A673 (cell line): ENCODE data around the gene RAD21L1. TPM values are rescaled to one million over a fixed set of nuclear protein-coding genes. Genes with fewer than 3 reads are reported as not detected.

Experiments
- BruUV-seq: library from RNA; stranded (reverse); fragments of 400-500 nt; replicated peaks from 2 replicates; lab custom pipeline; 2021; lab: Mats Ljungman, UMichigan
- CTCF ChIA-PET: fragments of 300-600 bp; sonication (Branson Sonifier 250); formaldehyde crosslinking; loops from one replicate; lab custom pipeline; 2022; ENCODE audit warnings: antibody characterized with exemption; lab: Charles Lee
- POLR2A ChIA-PET: fragments of 300-600 bp; sonication (Branson Sonifier 250); formaldehyde crosslinking; loops from one replicate; lab custom pipeline; 2022; ENCODE audit warnings: antibody characterized with exemption; ENCODE audit not compliant: low non-redundant PET; lab: Charles Lee
- DNase-seq: peaks from one replicate; pipeline ENCODE4 v3.0.0-alpha.2; 2015; ENCODE audit warnings: low spot score
- H3K27ac ChIP-seq: fragments of 200-600 bp; sonication (generic); 2 replicates; pipeline ENCODE4 v1.5.1; 2016; ENCODE audit warnings: mixed run types, low read depth, mild to moderate bottlenecking, mixed read lengths, antibody characterized with exemption, low read length; ENCODE audit not compliant: poor library complexity, severe bottlenecking
- H3K27me3 ChIP-seq: fragments of 200-600 bp; sonication (generic); replicated peaks from 2 replicates; pipeline ENCODE4 v1.6.1; 2017; ENCODE audit warnings: mixed run types, low read depth, mild to moderate bottlenecking, mixed read lengths, antibody characterized with exemption, low read length; ENCODE audit not compliant: insufficient read depth, poor library complexity
- H3K36me3 ChIP-seq: fragments of 200-600 bp; sonication (generic); 2 replicates; pipeline ENCODE4 v1.6.1; 2016; ENCODE audit warnings: mixed run types, mild to moderate bottlenecking, mixed read lengths, antibody characterized with exemption, low read length; ENCODE audit not compliant: insufficient read depth, poor library complexity, severe bottlenecking
- H3K4me1 ChIP-seq: fragments of 200-600 bp; sonication (generic); 2 replicates; pipeline ENCODE4 v1.6.1; 2017; ENCODE audit warnings: mixed run types, mild to moderate bottlenecking, mixed read lengths, antibody characterized with exemption, low read length; ENCODE audit not compliant: insufficient read depth, poor library complexity, severe bottlenecking
- H3K4me3 ChIP-seq: fragments of 200-600 bp; sonication (generic); 2 replicates; pipeline ENCODE4 v1.5.1; 2016; ENCODE audit warnings: low read depth, mixed run types, mild to moderate bottlenecking, mixed read lengths, low read length; ENCODE audit not compliant: poor library complexity, severe bottlenecking
- H3K9me3 ChIP-seq: fragments of 200-600 bp; sonication (generic); 2 replicates; pipeline ENCODE4 v1.6.1; 2016; ENCODE audit warnings: mixed run types, low read depth, mild to moderate bottlenecking, mixed read lengths, antibody characterized with exemption, low read length; ENCODE audit not compliant: poor library complexity, severe bottlenecking
- CTCF ChIP-seq: fragments of 300-800, 200-600 bp; sonication (generic); conservative IDR thresholded peaks from 2 replicates; pipeline ENCODE4 v1.5.1; 2017; ENCODE audit warnings: low read depth, mild to moderate bottlenecking, antibody characterized with exemption, low read length, moderate library complexity, mixed read lengths
- EZH2 ChIP-seq: fragments of 200-600 bp; sonication (generic); IDR thresholded peaks from 2 replicates; pipeline ENCODE4 v1.6.1; 2017; ENCODE audit warnings: borderline replicate concordance, low read depth, mild to moderate bottlenecking, mixed read lengths, antibody characterized with exemption, low read length; ENCODE audit not compliant: poor library complexity, severe bottlenecking
- intact Hi-C: fragments of 100-400 bp; cut with micrococcal nuclease; formaldehyde crosslinking; loops from one replicate; pipeline ENCODE4 v1.10.0; 2022; ENCODE audit not compliant: unreplicated experiment
- total RNA-seq: library from RNA; stranded (reverse); gene quantifications from 2 replicates; pipeline ENCODE4 v1.2.3, GENCODE V29; 2021

Gene RAD21L1
- total RNA-seq, 1 experiment from 2014 or later: not detected

DNA sequence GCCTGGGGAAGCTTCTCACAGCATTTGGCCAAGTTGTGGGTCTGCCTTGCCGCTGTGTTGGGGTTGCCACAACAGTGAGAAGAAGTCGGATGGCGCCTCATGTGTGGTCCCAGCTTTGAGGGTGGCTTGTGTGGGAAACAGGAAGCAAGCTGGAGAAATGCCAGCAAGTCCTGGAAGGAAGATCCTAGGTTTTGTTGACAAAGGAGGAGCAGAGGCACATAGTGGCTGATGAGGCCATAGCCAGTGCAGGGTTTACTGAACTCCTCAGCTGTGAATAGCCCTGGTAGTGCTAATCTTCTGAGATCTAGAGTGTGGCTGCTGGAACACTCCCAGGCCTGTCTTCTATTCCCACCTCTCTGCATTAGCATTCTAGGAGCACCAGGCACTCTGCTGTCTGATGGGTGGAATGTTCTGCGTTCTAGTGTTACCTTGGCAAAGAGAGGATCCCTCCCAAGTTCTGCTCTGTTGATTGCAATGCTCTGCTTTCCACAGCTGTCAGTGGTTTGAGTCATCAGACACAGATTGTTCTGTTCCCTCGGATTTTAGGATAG is 65.4 kb downstream of the RAD21L1 start:
- peak; percentile 24 for DNase-seq
- Histone ChIP-seq H3K36me3 (no peaks in the 10 kb centered on the region), H3K9me3 (no peaks in the 10 kb centered on the region), H3K27ac (no peak overlapping the region), H3K27me3 (no peaks in the 10 kb centered on the region), H3K4me1 (no peaks in the 10 kb centered on the region), H3K4me3 (no peak overlapping the region)
- POLR2A ChIA-PET: no interaction called here
- BruUV-seq: no TSS peak
- intact Hi-C loops: no loop called here
- TF ChIP-seq CTCF: no peak
- TF ChIP-seq EZH2: no peak
- CTCF ChIA-PET: interaction anchor here (0.6 kb wide), 1 partner anchor 646 kb away, joined by 5 read pairs; no protein-coding TSS in a partner anchor

GRCh38 chr20:1292620-1293019 is 66.8 kb downstream of the RAD21L1 start:
- Histone ChIP-seq H3K4me3 (no peak overlapping the region), H3K4me1 (no peaks in the 10 kb centered on the region), H3K27me3 (no peaks in the 10 kb centered on the region), H3K36me3 (no peaks in the 10 kb centered on the region), H3K27ac (no peak overlapping the region), H3K9me3 (no peaks in the 10 kb centered on the region)
- BruUV-seq: no TSS peak
- TF ChIP-seq CTCF: no peak
- no peak for TF ChIP-seq EZH2
- POLR2A ChIA-PET: no interaction called here
- intact Hi-C loops: no loop called here
- CTCF ChIA-PET: no interaction called here
- DNase-seq: no peak

GRCh38 chr20:1293641-1294379 is 68.0 kb downstream of the RAD21L1 start:
- no TSS peak for BruUV-seq
- Histone ChIP-seq H3K27ac (no peak overlapping the region), H3K27me3 (no peaks in the 10 kb centered on the region), H3K4me1 (no peaks in the 10 kb centered on the region), H3K36me3 (no peaks in the 10 kb centered on the region), H3K9me3 (no peaks in the 10 kb centered on the region), H3K4me3 (no peak overlapping the region)
- intact Hi-C loops: no loop called here
- ChIA-PET CTCF (no interaction called here), POLR2A (no interaction called here)
- DNase-seq: no peak
- TF ChIP-seq CTCF (no peak), EZH2 (no peak)
